RWPE2 (cell line): ENCODE results near the gene RASA2.

Experiments
- ATAC-seq: fragments of 200-7000 bp; cut with Tn5 transposase; 3 replicates; pipeline ENCODE4 v1.9.1; 2021; ENCODE audit warnings: low read depth
- DNase-seq: peaks from one replicate; pipeline ENCODE4 v3.0.0-alpha.2; 2020; ENCODE audit warnings: low spot score
- H3K27ac ChIP-seq: fragments of 450-650 bp; 2 replicates; pipeline ENCODE4 v1.5.1; 2017; ENCODE audit warnings: mild to moderate bottlenecking; ENCODE audit not compliant: poor library complexity, severe bottlenecking
- H3K27me3 ChIP-seq: fragments of 250-450 bp; sonication (Bioruptor Pico); 2 replicates; pipeline ENCODE4 v1.5.1; 2021; ENCODE audit warnings: mild to moderate bottlenecking, moderate library complexity; ENCODE audit not compliant: insufficient read depth, poor library complexity, severe bottlenecking
- H3K36me3 ChIP-seq: fragments of 250-450 bp; sonication (Bioruptor Pico); 2 replicates; pipeline ENCODE4 v1.5.1; 2020; ENCODE audit warnings: low read depth, mild to moderate bottlenecking, moderate library complexity
- H3K4me1 ChIP-seq: fragments of 250-450 bp; sonication (Bioruptor Pico); 2 replicates; pipeline ENCODE4 v1.5.1; 2021; ENCODE audit warnings: mild to moderate bottlenecking, moderate library complexity; ENCODE audit not compliant: insufficient read depth, poor library complexity, severe bottlenecking
- H3K4me3 ChIP-seq: fragments of 250-450 bp; sonication (Bioruptor Pico); 2 replicates; pipeline ENCODE4 v1.5.1; 2021; ENCODE audit warnings: mild to moderate bottlenecking, moderate library complexity; ENCODE audit not compliant: severe bottlenecking
- H3K9me3 ChIP-seq: fragments of 250-450 bp; sonication (Bioruptor Pico); 2 replicates; pipeline ENCODE4 v1.5.1; 2021; ENCODE audit warnings: mild to moderate bottlenecking, moderate library complexity; ENCODE audit not compliant: severe bottlenecking
- TF ChIP-seq, protein P1 (sequence below): fragments of 450-650 bp; IDR thresholded peaks from one replicate; pipeline ENCODE4 v1.5.1; 2017; ENCODE audit warnings: mild to moderate bottlenecking, moderate library complexity; ENCODE audit not compliant: poor library complexity, severe bottlenecking

Gene RASA2

DNA sequence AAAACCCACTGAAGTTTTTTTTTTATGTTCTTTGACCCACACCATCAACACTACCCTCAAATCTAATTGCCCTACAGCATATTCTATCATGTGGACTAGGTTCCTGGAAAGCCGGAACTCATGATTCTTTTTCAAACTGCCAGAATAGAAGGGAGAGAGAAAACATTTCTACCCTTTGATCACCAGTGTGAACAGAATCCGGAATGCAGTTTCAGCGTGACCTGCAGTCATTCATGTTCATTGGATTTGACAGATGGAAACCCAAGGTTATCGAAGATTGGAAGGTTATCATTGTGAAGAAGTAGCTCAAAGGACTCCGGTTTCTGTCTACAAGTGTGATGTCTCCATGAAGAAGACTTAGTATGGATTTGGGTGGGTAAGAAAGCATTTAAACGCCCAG lies 39.4 kb upstream of the RASA2 start:
- DNase-seq (no peak), ATAC-seq (no peak)
- no peak overlapping the region for H3K27ac ChIP-seq
- no peaks in the 10 kb centered on the region for H3K9me3 ChIP-seq
- peaks cover 54% of the 10 kb centered on the region for H3K36me3 ChIP-seq
- H3K27me3 ChIP-seq: no peaks in the 10 kb centered on the region
- TF ChIP-seq, protein P1, sequence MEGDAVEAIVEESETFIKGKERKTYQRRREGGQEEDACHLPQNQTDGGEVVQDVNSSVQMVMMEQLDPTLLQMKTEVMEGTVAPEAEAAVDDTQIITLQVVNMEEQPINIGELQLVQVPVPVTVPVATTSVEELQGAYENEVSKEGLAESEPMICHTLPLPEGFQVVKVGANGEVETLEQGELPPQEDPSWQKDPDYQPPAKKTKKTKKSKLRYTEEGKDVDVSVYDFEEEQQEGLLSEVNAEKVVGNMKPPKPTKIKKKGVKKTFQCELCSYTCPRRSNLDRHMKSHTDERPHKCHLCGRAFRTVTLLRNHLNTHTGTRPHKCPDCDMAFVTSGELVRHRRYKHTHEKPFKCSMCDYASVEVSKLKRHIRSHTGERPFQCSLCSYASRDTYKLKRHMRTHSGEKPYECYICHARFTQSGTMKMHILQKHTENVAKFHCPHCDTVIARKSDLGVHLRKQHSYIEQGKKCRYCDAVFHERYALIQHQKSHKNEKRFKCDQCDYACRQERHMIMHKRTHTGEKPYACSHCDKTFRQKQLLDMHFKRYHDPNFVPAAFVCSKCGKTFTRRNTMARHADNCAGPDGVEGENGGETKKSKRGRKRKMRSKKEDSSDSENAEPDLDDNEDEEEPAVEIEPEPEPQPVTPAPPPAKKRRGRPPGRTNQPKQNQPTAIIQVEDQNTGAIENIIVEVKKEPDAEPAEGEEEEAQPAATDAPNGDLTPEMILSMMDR: no peak
- no peaks in the 10 kb centered on the region for H3K4me1 ChIP-seq
- no peak overlapping the region for H3K4me3 ChIP-seq

DNA sequence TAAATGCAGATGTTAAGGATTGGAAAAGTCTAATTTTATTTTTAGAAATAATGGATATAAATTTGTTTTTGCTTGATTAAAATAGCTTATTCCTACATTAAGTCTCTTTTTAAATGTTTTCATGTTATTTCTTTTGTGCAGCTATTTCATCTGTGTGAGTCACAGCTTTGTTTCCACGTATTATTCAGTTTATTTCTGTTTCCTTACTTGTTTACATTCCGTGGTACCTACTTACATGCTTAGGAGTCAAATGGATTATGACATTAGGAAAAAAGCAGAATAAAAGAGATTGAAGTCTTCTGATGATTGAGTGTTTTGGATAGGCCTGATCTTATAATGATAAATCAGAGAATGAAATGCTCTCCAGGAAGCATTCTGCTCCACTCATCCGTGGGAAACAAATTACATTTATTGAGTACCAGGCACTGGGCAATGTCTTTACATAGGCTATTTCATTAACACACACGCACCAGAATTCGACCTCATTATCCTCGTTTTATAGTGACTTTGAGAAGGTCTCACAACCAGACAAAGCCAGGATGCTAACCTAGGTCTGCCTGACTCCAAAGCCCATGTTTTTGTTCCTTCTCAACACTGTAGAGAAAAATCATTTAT lies 38.1 kb upstream of the RASA2 start:
- Histone ChIP-seq H3K4me1 (no peaks in the 10 kb centered on the region), H3K27me3 (no peaks in the 10 kb centered on the region), H3K4me3 (no peak overlapping the region), H3K27ac (no peak overlapping the region), H3K36me3 (peaks cover 41% of the 10 kb centered on the region), H3K9me3 (no peaks in the 10 kb centered on the region)
- ATAC-seq: no peak
- DNase-seq: no peak
- TF ChIP-seq, protein P1: no peak

DNA sequence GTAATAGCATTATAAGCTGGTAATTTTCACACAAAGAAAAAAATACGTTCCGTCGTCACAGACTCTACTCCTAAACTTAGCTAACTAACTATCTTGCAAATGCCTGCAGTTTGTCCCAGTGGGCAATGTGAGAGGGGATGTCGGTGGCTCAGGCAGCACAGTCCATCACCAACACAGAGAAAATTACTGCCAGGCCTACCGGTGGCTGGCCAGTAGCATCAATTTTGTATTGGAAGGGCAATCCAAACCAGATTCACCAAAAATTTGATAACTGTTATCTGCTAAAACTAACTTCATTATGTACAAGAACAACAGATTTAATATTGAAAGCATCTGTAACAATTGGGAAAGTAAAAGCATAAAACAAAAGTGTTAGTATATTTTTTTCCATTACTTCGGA lies 37.4 kb upstream of the RASA2 start:
- Histone ChIP-seq H3K27ac (no peak overlapping the region), H3K27me3 (no peaks in the 10 kb centered on the region), H3K36me3 (peaks cover 34% of the 10 kb centered on the region), H3K4me1 (no peaks in the 10 kb centered on the region), H3K9me3 (no peaks in the 10 kb centered on the region), H3K4me3 (no peak overlapping the region)
- DNase-seq (no peak), ATAC-seq (no peak)
- TF ChIP-seq, protein P1: no peak

DNA sequence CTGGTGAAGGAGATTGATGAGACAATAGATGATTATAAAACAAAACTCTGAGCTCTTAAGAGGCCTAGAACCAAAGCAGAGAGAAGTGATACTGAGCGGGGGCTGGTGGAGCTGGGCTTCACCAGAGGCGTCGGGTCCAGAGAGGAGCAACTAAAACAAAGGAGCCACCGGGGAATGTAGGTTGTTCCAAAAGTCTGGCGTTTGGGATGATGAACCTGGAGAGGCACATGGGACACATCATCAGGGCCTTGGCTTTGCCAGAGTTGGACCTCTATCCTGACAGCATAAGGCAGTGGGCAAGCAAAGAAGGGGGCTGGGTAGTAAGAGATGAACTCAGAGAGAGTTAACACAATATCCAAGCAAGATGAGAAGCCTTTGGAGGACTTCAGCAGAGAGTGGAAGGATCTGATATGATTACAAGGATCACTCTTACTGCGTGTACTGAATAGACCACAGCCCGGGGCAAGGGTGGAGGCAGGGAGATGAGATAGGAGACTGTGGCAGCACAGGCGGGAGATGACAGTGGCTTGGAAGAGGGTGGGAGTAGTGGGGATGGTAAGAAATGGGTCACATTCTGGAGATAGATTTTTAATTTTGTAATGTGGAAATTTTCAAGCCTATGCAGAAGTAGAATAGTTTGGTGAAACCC lies 36.0 kb upstream of the RASA2 start:
- H3K27me3 ChIP-seq: no peaks in the 10 kb centered on the region
- no peaks in the 10 kb centered on the region for H3K9me3 ChIP-seq
- DNase-seq (no peak), ATAC-seq (peak; percentile 7; the same call in 1 of the 3 replicates)
- H3K4me1 ChIP-seq: no peaks in the 10 kb centered on the region
- TF ChIP-seq, protein P1: no peak
- H3K36me3 ChIP-seq: peaks cover 21% of the 10 kb centered on the region
- H3K27ac ChIP-seq: no peak overlapping the region
- no peak overlapping the region for H3K4me3 ChIP-seq

DNA sequence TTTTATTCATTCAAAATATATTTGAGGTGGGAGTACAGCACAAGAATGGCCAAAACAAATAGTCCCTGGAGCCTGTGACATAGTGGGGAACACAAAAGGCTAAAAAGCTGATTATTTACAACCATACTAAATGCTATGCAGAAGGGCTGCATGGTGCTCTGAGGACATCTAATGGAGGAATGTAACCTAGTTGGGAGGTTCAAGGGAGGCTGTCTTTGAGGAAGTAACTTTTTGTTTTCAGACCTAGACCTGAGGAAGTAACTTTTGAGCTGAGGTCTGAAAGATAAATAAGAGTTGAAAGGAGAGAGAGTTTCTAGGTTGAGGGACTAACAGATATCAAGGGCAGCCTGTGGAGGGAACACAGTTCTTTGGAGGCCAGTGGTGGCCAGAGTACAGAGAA lies 34.8 kb upstream of the RASA2 start:
- Histone ChIP-seq H3K27me3 (no peaks in the 10 kb centered on the region), H3K36me3 (peaks cover 10% of the 10 kb centered on the region), H3K4me1 (no peaks in the 10 kb centered on the region), H3K27ac (no peak overlapping the region), H3K4me3 (no peak overlapping the region), H3K9me3 (no peaks in the 10 kb centered on the region)
- TF ChIP-seq, protein P1: peak; percentile 82
- peak; percentile 58 for ATAC-seq
- DNase-seq: no peak
